Heart left ventricle (tissue), 16 donors: ENCODE data around the gene RNASE8. TPM values are rescaled to one million over a fixed set of nuclear protein-coding genes. Genes with fewer than 3 reads are reported as not detected.

Source experiments
- ATAC-seq, 4 donors: fragments of 200-7000 bp; cut with Tn5 transposase; one replicate each; pipeline ENCODE4 v1.9.1; 2020 to 2022; ENCODE audit warnings: moderate library complexity in 4 of 4, mild to moderate bottlenecking in 3 of 4, moderate number of reproducible peaks in 1 of 4
- DNase-seq, 5 donors: peaks; one replicate each; pipeline ENCODE4 v3.0.0-alpha.2; 2020
- H3K27ac ChIP-seq, 12 donors: fragments of 200-600 bp; sonication (generic) in 4 of 12; one replicate each; pipeline versions ENCODE4 v1.5.0 to v1.8.0; 2016 to 2022; ENCODE audit warnings: mild to moderate bottlenecking in 2 of 12
- H3K27me3 ChIP-seq, 9 donors: fragments of 200-600 bp; sonication (generic) in 2 of 9; one replicate each; pipeline versions ENCODE4 v1.5.1 to v1.8.0; 2016 to 2022; ENCODE audit warnings: mild to moderate bottlenecking in 3 of 9
- H3K36me3 ChIP-seq, 9 donors: fragments of 200-600 bp; sonication (generic) in 2 of 9; one replicate each; pipeline versions ENCODE4 v1.5.0 to v1.8.0; 2018 to 2022; ENCODE audit warnings: mild to moderate bottlenecking in 2 of 9
- H3K4me1 ChIP-seq, 12 donors: fragments of 200-600 bp; sonication (generic) in 4 of 12; one replicate each; pipeline versions ENCODE4 v1.5.0 to v1.8.0; 2016 to 2022; ENCODE audit warnings: mild to moderate bottlenecking in 3 of 12
- H3K4me3 ChIP-seq, 12 donors: fragments of 200-600 bp; sonication (generic) in 4 of 12; one replicate each; pipeline versions ENCODE4 v1.5.0 to v1.8.0; 2017 to 2022; ENCODE audit warnings: mild to moderate bottlenecking in 9 of 12, moderate library complexity in 4 of 12
- H3K9me3 ChIP-seq, 12 donors: fragments of 200-600 bp; sonication (generic) in 4 of 12; one replicate each; pipeline versions ENCODE4 v1.5.0 to v1.8.0; 2016 to 2022; ENCODE audit warnings: mild to moderate bottlenecking in 1 of 12
- CTCF ChIP-seq, 12 donors: fragments of 200-600 bp; sonication (generic) in 4 of 12; IDR thresholded peaks; one replicate each; pipeline versions ENCODE4 v1.5.0 to v1.8.0; 2018 to 2022; ENCODE audit warnings: antibody characterized with exemption in 12 of 12, mild to moderate bottlenecking in 5 of 12
- POLR2A ChIP-seq, 2 donors: fragments of 450-650 bp; IDR thresholded peaks; one replicate each; pipeline ENCODE4 v1.6.1; 2017; ENCODE audit warnings: antibody characterized with exemption in 2 of 2, mild to moderate bottlenecking in 2 of 2, moderate library complexity in 2 of 2
- WGBS, 4 donors: extraction: QIAGEN DNeasy Blood & Tissue Kit in 2 of 4; methylation state at CpG; one replicate each; pipeline versions ENCODE4 v1.1.5 to v1.1.7; 2013 to 2018; 5-methylcytosine and 5-hydroxymethylcytosine counted together
- intact Hi-C, 10 donors: fragments of 100-400 bp; cut with DNase I; formaldehyde crosslinking; loops; one replicate each; pipeline versions ENCODE4 v1.11.1 to v1.14.2; 2022
- polyA plus RNA-seq, 2 donors: library from polyadenylated mRNA; stranded (reverse); fragments of 200-250 nt; gene quantifications; one replicate each; pipeline ENCODE4 v1.2.3, GENCODE V29; 2013
- total RNA-seq, 9 donors: library from RNA; depleted of rRNA in 2 of 9; stranded (reverse); fragments of >200 nt in 2 of 9; fragmentation: NEBNext Ultra II Directional in 3 of 9; extraction: Animal tissue kit (Norgen Biotek cat#: 25700) in 3 of 9; gene quantifications; one replicate each; pipeline versions ENCODE4 v1.1.0 to v1.2.4, GENCODE V29; 2016 to 2023
- donor health status: ischemic (EF 13 %, LVEDD 7.1; RV severe dilation, severe dysfunction).
- donor health status: healthy with polysubstance abuse.
- donor health status: DM: no; HTN: yes; CAD: no.
- donor health status: DM: no; HTN: no; CAD: no.
- donor health status: ischemic (EF 25% LVEDD 6.9; RV normal size, moderate dysfunction).
- donor health status: ischemic (EF 25% LVEDD 5.7; RV mildly dilated, moderate dysfunction).
- donor health status: healthy.
- donor health status: DM: yes; HTN: yes; CAD: no.
- donor health status: ischemic (EF 35%, LVEDD 5.7; RV mildly dilated, moderate dysfunction).
- donor health status: nonischemic (EF 11% LVEDD 7.7; RV severe dilation, severe dysfunction).
- donor health status: DM: yes; HTN: yes; CAD: no.
- donor health status: PGD.
- donor health status: ischemic (EF 29% LVEDD 5.4; RV normal size, mild dysfunction).
- donor health status: nonischemic (EF 23%, LVEDD 6.1; RV moderate dilation, normal function).

RNASE8 gene
- total and polyA plus RNA-seq, 11 donors = not detected

- DNase-seq (no peak), ATAC-seq (no peak)
- no peak for TF ChIP-seq CTCF (IDR thresholded peaks at IDR 0.05)
- TF ChIP-seq POLR2A (IDR thresholded peaks at IDR 0.05) = no peak
- no peaks in the 10 kb centered on the region for H3K9me3 ChIP-seq
- no peaks in the 10 kb centered on the region for H3K36me3 ChIP-seq
- H3K27ac ChIP-seq = no peak overlapping the region
- no peaks in the 10 kb centered on the region for H3K27me3 ChIP-seq
- intact Hi-C loops = loop anchor here in 1 of 10 donors (5.0 kb wide), 1 partner anchor 43 kb away; no protein-coding TSS in a partner anchor
- 58 to 73% (median 68%) methylated on average over 5 of the region's 5 CpGs for WGBS, 4 donors
- peaks cover 0 to 5% (median 0%) of the 10 kb centered on the region in 12 donors for H3K4me1 ChIP-seq
- H3K4me3 ChIP-seq = no peak overlapping the region
Observed at GRCh38 chr14:21055432-21056117, 2.0 kb upstream of the RNASE8 start.

- no peak overlapping the region for H3K27ac ChIP-seq
- no peak for TF ChIP-seq CTCF (IDR thresholded peaks at IDR 0.05)
- TF ChIP-seq POLR2A (IDR thresholded peaks at IDR 0.05) = no peak
- WGBS, 4 donors = 73 to 83% (median 78%) methylated on average over 10 of the region's 10 CpGs
- no peaks in the 10 kb centered on the region for H3K27me3 ChIP-seq
- ATAC-seq (peak in 1 of 4 donors; percentile 25), DNase-seq (no peak)
- no peaks in the 10 kb centered on the region for H3K9me3 ChIP-seq
- H3K4me3 ChIP-seq = no peak overlapping the region
- H3K36me3 ChIP-seq = no peaks in the 10 kb centered on the region
- intact Hi-C loops = loop anchor here in 1 of 10 donors (5.0 kb wide), 1 partner anchor 44 kb away; no protein-coding TSS in a partner anchor
- peaks cover 0 to 5% (median 0%) of the 10 kb centered on the region in 12 donors for H3K4me1 ChIP-seq
Observed at GRCh38 chr14:21056520-21057163, 980 bp upstream of the RNASE8 start.

GRCh38 chr14:21058903-21059302, 1.3 kb downstream of the RNASE8 start:
- no peak overlapping the region for H3K27ac ChIP-seq
- no peaks in the 10 kb centered on the region for H3K9me3 ChIP-seq
- DNase-seq (no peak), ATAC-seq (no peak)
- WGBS, 4 donors = 88 to 91% (median 89%) methylated on average over 5 of the region's 5 CpGs
- no peaks in the 10 kb centered on the region for H3K36me3 ChIP-seq
- no peak for TF ChIP-seq CTCF (IDR thresholded peaks at IDR 0.05)
- H3K4me1 ChIP-seq = peaks cover 0 to 10% (median 2%) of the 10 kb centered on the region in 12 donors
- H3K4me3 ChIP-seq = no peak overlapping the region
- H3K27me3 ChIP-seq = no peaks in the 10 kb centered on the region
- intact Hi-C loops = loop anchor here in 1 of 10 donors (5.0 kb wide), 1 partner anchor 47 kb away; no protein-coding TSS in a partner anchor

- no peaks in the 10 kb centered on the region for H3K36me3 ChIP-seq
- H3K27ac ChIP-seq = no peak overlapping the region
- 69 to 79% (median 73%) methylated on average over 8 of the region's 8 CpGs for WGBS, 4 donors
- no peak for ATAC-seq
- no peak overlapping the region for H3K4me3 ChIP-seq
- intact Hi-C loops = loop anchor here in 1 of 10 donors (5.0 kb wide), 1 partner anchor 48 kb away; no protein-coding TSS in a partner anchor
- no peaks in the 10 kb centered on the region for H3K9me3 ChIP-seq
- H3K27me3 ChIP-seq = no peaks in the 10 kb centered on the region
- TF ChIP-seq CTCF (IDR thresholded peaks at IDR 0.05) = no peak
- no peak for TF ChIP-seq POLR2A (IDR thresholded peaks at IDR 0.05)
- no peak for DNase-seq
- peaks cover 0 to 10% (median 2%) of the 10 kb centered on the region in 12 donors for H3K4me1 ChIP-seq
Observed at GRCh38 chr14:21059842-21060613, 2.4 kb downstream of the RNASE8 start.
